Measurements from ENCODE around the gene TJAP1. TPM values are rescaled to one million over a fixed set of nuclear protein-coding genes. Genes with fewer than 3 reads are reported as not detected.

TJAP1 gene
- total and polyA plus RNA-seq, 10 donors, result 13.5 to 40.0 (median 33.3) TPM

GRCh38 chr6:43541774-43542471 is 64.6 kb downstream of the TJAP1 start:
- H3K9me3 ChIP-seq, result no peaks in the 10 kb centered on the region
- H3K36me3 ChIP-seq, result peaks cover 2 to 99% (median 83%) of the 10 kb centered on the region in 6 donors
- H3K4me3 ChIP-seq, result no peak overlapping the region
- 86 to 91% (median 89%) methylated on average over 8 of the region's 8 CpGs for WGBS, 5 donors
- no peaks in the 10 kb centered on the region for H3K4me1 ChIP-seq
- no peak overlapping the region for H3K27ac ChIP-seq
- TF ChIP-seq POLR2A (IDR thresholded peaks at IDR 0.05) (no peak), CTCF (IDR thresholded peaks at IDR 0.05 in 8 of 11, conservative IDR thresholded peaks at IDR 0.05 in 3 of 11) (no peak), POLR2AphosphoS5 (IDR thresholded peaks at IDR 0.05) (no peak)
- H3K27me3 ChIP-seq (replicated peaks in 1 of 7), result no peaks in the 10 kb centered on the region
- intact Hi-C loops (cut with DNase I; ENCODE audit: low total_unique reads), result no loop called here
- no peak for DNase-seq

GRCh38 chr6:43544461-43544860 is 67.1 kb downstream of the TJAP1 start:
- no peak for DNase-seq
- Histone ChIP-seq H3K27ac (no peak overlapping the region), H3K27me3 (replicated peaks in 1 of 7) (no peaks in the 10 kb centered on the region), H3K9me3 (no peaks in the 10 kb centered on the region), H3K4me3 (no peak overlapping the region), H3K36me3 (peaks cover 2 to 100% (median 85%) of the 10 kb centered on the region in 6 donors), H3K4me1 (no peaks in the 10 kb centered on the region)
- TF ChIP-seq POLR2AphosphoS5 (IDR thresholded peaks at IDR 0.05) (no peak), CTCF (IDR thresholded peaks at IDR 0.05 in 8 of 11, conservative IDR thresholded peaks at IDR 0.05 in 3 of 11) (no peak), POLR2A (IDR thresholded peaks at IDR 0.05) (no peak)
- 71 to 77% (median 75%) methylated on average over 4 of the region's 4 CpGs for WGBS, 5 donors
- intact Hi-C loops (cut with DNase I; ENCODE audit: low total_unique reads), result no loop called here

GRCh38 chr6:43547222-43547621 is 69.9 kb downstream of the TJAP1 start:
- no peak for TF ChIP-seq POLR2AphosphoS5 (IDR thresholded peaks at IDR 0.05)
- TF ChIP-seq CTCF (IDR thresholded peaks at IDR 0.05 in 8 of 11, conservative IDR thresholded peaks at IDR 0.05 in 3 of 11), result no peak
- no peak for TF ChIP-seq POLR2A (IDR thresholded peaks at IDR 0.05)
- Histone ChIP-seq H3K27me3 (replicated peaks in 1 of 7) (no peaks in the 10 kb centered on the region), H3K4me3 (no peak overlapping the region), H3K9me3 (no peaks in the 10 kb centered on the region), H3K27ac (no peak overlapping the region), H3K4me1 (no peaks in the 10 kb centered on the region), H3K36me3 (peaks cover 0 to 100% (median 84%) of the 10 kb centered on the region in 6 donors)
- intact Hi-C loops (cut with DNase I; ENCODE audit: low total_unique reads), result no loop called here
- WGBS, 5 donors, result 74 to 90% (median 85%) methylated on average over 3 of the region's 3 CpGs
- no peak for DNase-seq

Small RNA genes within 50 kb of the gene (microRNA-seq; reads per million reads assigned to microRNA genes)
- 0 to 2.5 (median 0.28) reads per million in 3 donors for gene MIR6780B

Small RNA genes within 50 kb of the gene (small RNA-seq; reads per million reads assigned to genes)
- gene MIR6780B (0 reads per million in 4 donors), gene RF00426 (0 reads per million in 4 donors), gene RNU6-1113P (0 reads per million in 4 donors)

Other genes with a start within 250 kb of the TJAP1 start
- 10 to 100 TPM; 33.2 to 94.8 (median 54.0) TPM for gene DNPH1, start 248.1 kb upstream of the TJAP1 start, total RNA-seq
- 100 to 1,000 TPM; 126 to 201 (median 153) TPM for gene DNPH1, start 248.1 kb upstream of the TJAP1 start, polyA plus RNA-seq
- under 1 TPM in 6 of 7 donors, not detected in 1; 0.07 to 0.32 (median 0.11) TPM for gene TTBK1, start 234.1 kb upstream of the TJAP1 start, total RNA-seq
- under 1 TPM; 0.05 to 0.19 (median 0.07) TPM for gene TTBK1, start 234.1 kb upstream of the TJAP1 start, polyA plus RNA-seq
- gene SLC22A7, start 179.3 kb upstream of the TJAP1 start, total RNA-seq, result not detected
- gene SLC22A7, start 179.3 kb upstream of the TJAP1 start, polyA plus RNA-seq, result not detected
- 10 to 100 TPM in 1 of 7 donors, 1 to 10 TPM in 6; 6.4 to 11.6 (median 7.1) TPM for gene CRIP3, start 168.7 kb upstream of the TJAP1 start, total RNA-seq
- gene CRIP3, start 168.7 kb upstream of the TJAP1 start, polyA plus RNA-seq, result 10 to 100 TPM; 15.1 to 36.5 (median 35.8) TPM
- gene ZNF318, start 107.9 kb upstream of the TJAP1 start, total RNA-seq, result 10 to 100 TPM; 28.9 to 56.9 (median 39.5) TPM
- gene ZNF318, start 107.9 kb upstream of the TJAP1 start, polyA plus RNA-seq, result 10 to 100 TPM in 2 of 3 donors, 1 to 10 TPM in 1; 8.6 to 15.6 (median 10.8) TPM
- 10 to 100 TPM; 19.4 to 52.6 (median 35.0) TPM for gene ABCC10, start 50.0 kb upstream of the TJAP1 start, total RNA-seq
- 10 to 100 TPM; 13.1 to 28.6 (median 28.5) TPM for gene ABCC10, start 50.0 kb upstream of the TJAP1 start, polyA plus RNA-seq
- gene DLK2, start 22.0 kb upstream of the TJAP1 start, total RNA-seq, result under 1 TPM in 5 of 7 donors, not detected in 2; 0.38 to 0.68 (median 0.54) TPM
- under 1 TPM; 0.12 to 0.26 (median 0.17) TPM for gene DLK2, start 22.0 kb upstream of the TJAP1 start, polyA plus RNA-seq
- gene LRRC73, start 32.8 kb downstream of the TJAP1 start, total RNA-seq, result 1 to 10 TPM in 2 of 7 donors, under 1 TPM in 5; 0.54 to 1.3 (median 0.76) TPM
- under 1 TPM; 0.11 to 0.19 (median 0.11) TPM for gene LRRC73, start 32.8 kb downstream of the TJAP1 start, polyA plus RNA-seq
- gene YIPF3, start 39.4 kb downstream of the TJAP1 start, total RNA-seq, result 10 to 100 TPM; 57.0 to 80.1 (median 71.1) TPM
- 10 to 100 TPM; 38.0 to 49.9 (median 38.4) TPM for gene YIPF3, start 39.4 kb downstream of the TJAP1 start, polyA plus RNA-seq
- 10 to 100 TPM; 24.1 to 32.6 (median 28.1) TPM for gene POLR1C, start 39.5 kb downstream of the TJAP1 start, total RNA-seq
- gene POLR1C, start 39.5 kb downstream of the TJAP1 start, polyA plus RNA-seq, result 10 to 100 TPM; 27.9 to 30.1 (median 29.1) TPM
- gene XPO5, start 98.5 kb downstream of the TJAP1 start, total RNA-seq, result 10 to 100 TPM; 20.4 to 33.1 (median 24.8) TPM
- gene XPO5, start 98.5 kb downstream of the TJAP1 start, polyA plus RNA-seq, result 1 to 10 TPM; 7.1 to 9.4 (median 8.2) TPM
- 10 to 100 TPM; 10.5 to 23.0 (median 12.9) TPM for gene POLH, start 98.6 kb downstream of the TJAP1 start, total RNA-seq
- gene POLH, start 98.6 kb downstream of the TJAP1 start, polyA plus RNA-seq, result 1 to 10 TPM; 4.1 to 5.2 (median 4.4) TPM
- 100 to 1,000 TPM in 1 of 7 donors, 10 to 100 TPM in 6; 56.8 to 100 (median 72.0) TPM for gene GTPBP2, start 151.7 kb downstream of the TJAP1 start, total RNA-seq
- gene GTPBP2, start 151.7 kb downstream of the TJAP1 start, polyA plus RNA-seq, result 10 to 100 TPM; 29.6 to 52.3 (median 43.9) TPM
- 10 to 100 TPM; 18.9 to 33.4 (median 22.2) TPM for gene MAD2L1BP, start 158.3 kb downstream of the TJAP1 start, total RNA-seq
- gene MAD2L1BP, start 158.3 kb downstream of the TJAP1 start, polyA plus RNA-seq, result 10 to 100 TPM; 19.0 to 23.2 (median 19.8) TPM
- under 1 TPM in 4 of 7 donors, not detected in 3; 0.18 to 0.63 (median 0.26) TPM for gene RSPH9, start 167.5 kb downstream of the TJAP1 start, total RNA-seq
- under 1 TPM; 0.17 to 0.35 (median 0.20) TPM for gene RSPH9, start 167.5 kb downstream of the TJAP1 start, polyA plus RNA-seq
- 10 to 100 TPM; 29.8 to 37.6 (median 30.9) TPM for gene MRPS18A, start 210.2 kb downstream of the TJAP1 start, total RNA-seq
- gene MRPS18A, start 210.2 kb downstream of the TJAP1 start, polyA plus RNA-seq, result 10 to 100 TPM; 28.0 to 48.6 (median 34.3) TPM